ENCODE data around the gene NCOA1.
"Not testable (repeated sequence)": the region's sequence is repeated elsewhere in the genome, so short reads cannot be mapped to it uniquely, and the experiment has no call there.

The NCOA1 gene

DNA sequence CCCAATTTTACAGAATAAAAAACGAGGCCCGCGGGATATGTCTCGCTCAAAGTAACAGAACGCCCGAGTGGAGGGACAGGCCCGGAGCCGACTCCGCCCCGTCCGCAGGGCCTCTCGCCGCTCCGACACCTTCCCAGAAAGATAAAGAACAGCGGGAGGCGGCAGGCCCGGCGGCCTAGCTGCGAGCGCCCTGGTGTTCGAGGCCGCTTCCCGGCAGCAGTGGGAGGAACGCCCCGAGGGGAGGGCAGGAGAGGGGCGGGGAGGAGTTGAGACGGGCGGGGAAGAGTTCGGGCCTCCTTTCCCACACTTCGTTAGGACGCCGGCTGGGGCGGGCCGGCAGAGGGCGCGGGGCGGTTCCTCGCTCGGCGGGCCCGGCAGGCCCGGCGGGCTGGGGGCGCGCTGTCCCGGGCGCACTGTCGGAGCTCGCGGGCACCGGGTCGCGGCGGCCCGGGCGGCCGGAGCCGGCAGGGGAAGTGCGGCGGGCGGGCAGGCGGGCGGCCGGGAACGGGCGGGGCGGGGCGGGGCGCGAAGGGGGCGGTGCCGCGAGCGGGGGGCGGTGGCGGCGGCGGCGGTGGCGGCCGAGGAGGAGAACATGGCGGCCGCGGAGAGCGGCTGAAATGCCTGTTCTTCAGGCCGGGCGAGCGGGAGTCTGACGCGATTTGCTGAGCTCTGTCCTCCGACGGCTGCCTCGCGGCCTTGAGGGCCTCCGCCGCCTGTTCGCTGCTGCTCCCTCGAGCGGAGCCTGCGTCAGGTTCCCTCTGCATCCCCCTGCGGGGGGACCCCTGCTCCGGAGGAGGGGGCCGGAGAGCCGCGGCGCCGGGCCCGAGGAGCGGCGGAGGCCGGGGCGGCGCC, at the start of gene NCOA1:
Gene NCOA1 (plus strand): TSS at position 565 of the 852 bp plus-strand sequence. CDS start 167,424 bp downstream, outside the sequence.
- DNase-seq (ENCODE audit: low read depth in 2 of 2), result peak; percentile 75 to 85

DNA sequence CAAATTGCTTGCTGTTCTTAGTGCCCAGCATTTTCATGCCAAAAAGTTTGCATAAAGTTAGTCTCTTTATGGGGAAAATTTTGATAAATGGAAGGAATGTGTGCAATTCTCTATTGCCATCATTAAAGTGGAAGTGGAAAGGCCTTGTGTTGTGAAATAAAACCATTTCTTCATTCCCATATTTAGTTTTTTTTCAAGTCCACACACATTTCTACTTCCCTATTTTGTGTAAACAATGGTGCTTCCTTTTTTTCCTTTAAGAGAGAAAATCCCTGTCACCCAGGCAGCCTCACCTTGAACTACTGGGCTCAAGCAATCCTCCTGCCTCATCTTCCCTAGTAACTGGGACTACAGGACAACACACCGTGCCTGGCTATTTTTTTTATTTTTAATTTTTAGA, 42.3 kb upstream of the NCOA1 start:
- DNase-seq (ENCODE audit: low read depth in 2 of 2), result no peak

DNA sequence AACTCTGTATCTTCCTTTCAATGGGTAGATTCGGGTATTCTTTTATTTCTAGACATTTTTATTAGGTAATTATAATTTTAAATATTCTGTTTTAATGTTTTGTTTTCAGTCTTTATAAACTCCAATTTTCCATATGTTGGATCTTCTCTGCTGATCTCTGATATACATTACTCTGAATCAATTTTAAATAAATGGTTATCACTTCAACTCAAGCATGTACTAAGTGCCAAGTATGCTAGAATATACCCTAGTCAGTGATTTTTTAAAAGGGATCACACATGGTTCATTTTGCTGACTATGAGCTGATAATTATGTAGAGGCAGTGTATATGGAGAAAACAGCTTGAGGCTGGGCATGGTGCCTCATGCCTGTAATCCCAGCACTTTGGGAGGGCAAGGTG, 41.7 kb upstream of the NCOA1 start:
- DNase-seq (ENCODE audit: low read depth in 2 of 2), result no peak

DNA sequence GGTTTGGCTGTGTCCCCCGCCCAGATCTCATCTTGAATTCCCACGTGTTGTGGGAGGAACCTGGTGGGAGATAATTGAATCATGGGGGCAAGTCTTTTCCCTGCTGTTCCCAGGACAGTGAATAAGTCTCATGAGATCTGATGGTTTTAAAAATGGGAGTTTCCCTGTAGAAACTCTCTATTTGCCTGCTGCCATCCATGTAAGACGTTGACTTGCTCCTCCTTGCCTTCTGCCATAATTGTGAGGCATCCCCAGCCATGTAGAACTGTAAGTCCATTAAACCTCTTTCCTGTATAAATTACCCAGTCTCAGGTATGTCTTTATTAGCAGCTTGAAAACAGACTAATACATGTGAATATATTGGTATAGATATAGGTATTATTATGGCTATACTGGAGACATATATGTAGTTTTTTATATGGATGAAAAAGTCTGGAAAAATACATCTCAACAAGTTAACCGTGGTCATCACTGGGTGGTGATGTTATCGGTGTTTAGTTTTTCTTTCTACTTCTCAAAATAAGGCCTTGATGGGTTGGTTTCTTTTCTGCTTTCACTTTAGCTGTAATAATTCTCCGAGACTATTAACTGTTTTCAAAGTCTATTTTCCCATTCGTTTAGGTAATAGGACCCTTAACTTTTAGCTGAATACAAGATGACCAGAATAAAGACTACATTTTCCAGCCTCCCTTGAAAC, 39.1 kb upstream of the NCOA1 start:
- no peak for DNase-seq (ENCODE audit: low read depth in 2 of 2)

DNA sequence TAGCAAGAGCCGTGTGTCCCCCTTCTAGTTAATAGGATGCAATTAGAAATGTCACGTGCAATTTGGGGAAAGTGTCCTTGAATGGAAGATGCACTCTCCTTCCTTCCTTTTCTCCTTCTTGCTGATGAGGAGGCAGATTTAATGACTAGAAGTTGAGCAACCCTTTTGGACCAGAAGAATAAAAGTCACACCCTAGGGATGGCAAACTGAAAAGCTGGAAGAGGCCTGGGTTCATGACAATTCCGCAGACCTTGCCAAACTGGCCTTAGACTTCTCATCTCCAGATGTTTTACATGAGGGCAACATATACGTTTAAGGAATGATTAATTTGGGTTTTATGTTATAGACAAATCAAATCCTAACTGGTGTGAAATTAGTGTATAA, 38.6 kb upstream of the NCOA1 start:
- no peak for DNase-seq (ENCODE audit: low read depth in 2 of 2)

DNA sequence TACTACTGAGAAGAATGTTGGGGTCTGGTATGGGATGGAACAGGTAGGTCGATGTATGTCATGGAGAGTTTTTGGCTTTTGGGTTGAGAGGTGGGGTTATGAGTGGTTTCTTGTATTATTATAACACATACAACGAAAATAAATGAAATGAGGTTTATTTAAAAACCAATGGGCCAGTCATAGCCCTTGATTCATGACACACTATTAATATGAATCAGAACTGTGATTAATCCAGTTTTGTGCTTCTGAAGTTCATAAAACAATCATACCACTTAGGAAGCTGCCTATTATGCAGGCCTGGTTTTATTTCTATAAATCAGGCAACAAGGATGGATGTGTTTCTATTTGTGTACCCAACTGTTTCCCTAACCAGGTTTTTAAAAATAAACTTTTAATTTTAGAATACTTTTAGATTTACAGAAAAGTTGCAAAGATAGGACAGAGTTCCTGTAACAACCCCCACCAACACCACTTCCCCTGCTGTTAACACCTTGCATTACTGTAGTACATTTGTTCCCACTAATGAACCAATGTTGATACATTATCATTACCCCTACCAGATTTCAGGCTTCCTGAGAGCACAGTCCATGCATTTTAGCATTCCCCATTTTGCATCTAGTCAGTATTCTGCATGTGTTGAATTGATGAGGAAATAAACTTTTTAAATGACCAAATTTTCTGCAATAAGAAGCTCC, 37.5 kb upstream of the NCOA1 start:
- no peak for DNase-seq (ENCODE audit: low read depth in 2 of 2)

DNA sequence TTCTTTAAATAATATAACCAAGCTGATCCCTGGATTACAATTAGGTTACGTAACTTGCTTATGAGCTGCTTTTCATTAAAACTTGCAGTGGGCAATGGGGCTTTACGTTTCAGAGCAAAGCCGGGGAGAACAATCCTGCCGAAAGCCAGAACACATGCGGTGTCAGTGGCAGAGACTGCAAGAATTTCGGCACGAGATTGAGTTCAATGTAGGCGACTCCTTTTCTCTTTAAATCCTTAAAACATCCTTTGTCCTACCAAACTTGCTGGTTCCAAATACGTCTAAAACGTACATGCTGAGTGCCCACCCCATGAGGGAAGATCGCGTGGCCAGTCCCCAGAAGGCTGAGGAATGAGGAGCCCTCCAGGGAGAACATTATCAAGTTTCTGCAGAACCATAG, 36.8 kb upstream of the NCOA1 start:
- DNase-seq (ENCODE audit: low read depth in 2 of 2), result no peak

DNA sequence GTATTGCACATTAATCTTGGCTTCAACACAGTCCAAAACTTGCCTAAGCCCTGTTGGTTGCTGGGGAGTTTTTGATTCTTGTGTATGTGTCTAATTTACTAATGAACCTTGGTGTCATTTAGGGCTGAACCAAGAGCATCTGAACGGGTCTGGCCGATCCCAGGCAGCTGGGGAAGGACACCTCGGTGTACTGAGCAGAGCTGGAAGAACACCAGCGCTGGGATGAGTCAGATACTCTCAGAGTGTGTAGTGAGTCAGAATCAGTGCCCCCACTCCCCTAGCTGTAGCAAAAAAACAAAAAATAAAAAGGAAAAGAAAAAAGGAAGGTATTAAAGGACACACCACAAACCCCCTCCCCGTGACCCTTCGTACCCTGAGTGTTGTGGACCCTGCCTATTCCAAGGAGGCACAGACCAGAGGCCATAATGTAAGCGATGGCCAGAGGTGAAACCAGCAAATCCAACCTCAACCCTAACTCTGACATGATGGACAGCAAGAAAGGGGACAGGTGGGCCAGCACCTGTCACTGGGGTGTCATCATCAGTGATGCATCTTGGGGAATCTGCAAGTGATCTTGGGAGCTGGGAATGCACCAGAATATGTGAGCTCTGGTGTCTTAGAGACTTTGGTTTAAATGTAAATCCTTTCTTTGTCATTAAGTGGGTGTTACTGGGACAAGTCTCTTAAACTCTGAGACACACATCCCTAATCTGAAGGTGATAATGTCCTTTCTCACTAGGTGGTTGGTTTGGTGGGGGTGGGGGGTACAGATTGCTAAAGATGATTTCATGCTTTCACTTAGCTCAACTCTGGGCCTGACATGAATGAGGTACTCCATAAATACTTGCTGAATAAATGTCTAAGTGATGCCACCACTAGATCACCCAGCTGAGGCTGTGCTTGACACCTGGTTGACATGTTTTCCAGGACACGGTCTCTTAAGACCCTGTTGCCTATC, 34.2 kb upstream of the NCOA1 start:
- no peak for DNase-seq (ENCODE audit: low read depth in 2 of 2)

DNA sequence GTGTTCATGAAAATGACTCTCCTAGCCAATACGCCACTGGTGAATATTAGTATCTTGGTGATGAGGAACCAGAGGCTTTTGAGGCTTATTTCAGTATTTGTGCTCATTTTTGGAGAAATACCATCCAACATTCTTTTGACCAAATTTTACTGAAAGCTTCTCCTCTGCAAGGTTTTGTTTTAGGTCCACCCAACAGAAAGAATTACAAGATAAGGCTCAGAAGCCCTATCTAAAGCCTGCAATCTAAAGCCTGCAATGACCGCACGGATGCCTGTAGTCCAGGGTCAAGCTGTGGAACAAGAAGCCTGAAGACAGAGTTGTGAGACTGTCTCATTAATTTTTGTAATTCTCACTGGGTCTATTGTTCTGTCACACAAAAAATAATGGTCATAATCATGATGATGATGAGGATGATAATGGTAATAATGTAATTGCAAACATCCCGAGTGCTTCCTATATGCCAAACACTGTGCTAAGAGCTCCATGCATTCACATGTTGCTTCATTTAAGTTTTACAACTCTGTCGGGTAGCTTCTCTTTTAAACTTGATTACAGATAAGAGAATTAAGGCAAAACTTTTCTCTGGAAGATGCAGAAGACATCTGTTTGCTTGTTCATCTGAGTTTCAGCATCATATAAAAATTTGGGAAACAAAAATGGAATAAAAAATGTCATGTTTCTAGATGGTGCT, 33.2 kb upstream of the NCOA1 start:
- no peak for DNase-seq (ENCODE audit: low read depth in 2 of 2)

DNA sequence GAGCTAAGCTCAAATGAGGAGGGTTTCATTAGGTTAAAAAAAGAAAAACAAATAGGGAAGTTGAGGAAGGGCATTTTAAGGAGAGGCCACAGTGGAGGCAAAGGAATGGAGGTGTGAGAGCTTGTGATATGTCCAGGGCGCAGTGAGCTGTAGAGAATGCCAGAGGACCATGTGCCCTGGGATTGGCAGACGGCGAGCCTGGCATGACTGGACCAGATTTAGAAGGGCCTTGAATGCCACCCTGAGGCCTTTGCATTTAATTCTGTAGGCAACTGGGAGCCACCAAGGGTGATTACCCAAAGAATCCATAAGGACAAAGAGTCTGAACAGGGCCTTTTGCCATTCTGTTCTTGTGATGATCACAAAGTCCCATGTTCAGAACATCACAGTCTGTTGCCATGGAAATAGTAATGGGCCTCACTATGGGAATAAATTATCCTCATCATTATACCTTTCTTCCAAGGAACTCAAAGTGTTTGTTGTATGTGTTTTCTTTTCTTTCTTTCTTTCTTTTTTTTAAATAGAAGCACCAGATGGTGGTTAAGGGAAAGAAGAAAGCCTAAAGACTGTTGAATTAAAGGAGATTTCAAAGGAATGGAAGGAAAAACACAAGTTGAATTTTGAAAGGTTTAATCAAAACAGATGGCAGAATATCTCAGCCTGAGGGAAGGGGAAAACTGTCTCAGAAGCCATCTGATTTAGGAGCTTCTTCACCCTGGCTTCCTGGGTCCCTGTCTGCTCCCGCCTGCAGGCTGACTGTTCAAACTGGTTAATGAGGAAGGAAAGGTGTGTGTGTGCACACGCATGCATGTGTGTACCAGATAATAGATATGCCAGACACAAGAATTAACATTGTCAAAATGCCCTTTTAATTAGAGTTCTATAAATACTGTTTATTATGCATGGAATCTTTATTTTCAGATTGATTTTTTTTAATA, 31.6 kb upstream of the NCOA1 start:
- no peak for DNase-seq (ENCODE audit: low read depth in 2 of 2)

DNA sequence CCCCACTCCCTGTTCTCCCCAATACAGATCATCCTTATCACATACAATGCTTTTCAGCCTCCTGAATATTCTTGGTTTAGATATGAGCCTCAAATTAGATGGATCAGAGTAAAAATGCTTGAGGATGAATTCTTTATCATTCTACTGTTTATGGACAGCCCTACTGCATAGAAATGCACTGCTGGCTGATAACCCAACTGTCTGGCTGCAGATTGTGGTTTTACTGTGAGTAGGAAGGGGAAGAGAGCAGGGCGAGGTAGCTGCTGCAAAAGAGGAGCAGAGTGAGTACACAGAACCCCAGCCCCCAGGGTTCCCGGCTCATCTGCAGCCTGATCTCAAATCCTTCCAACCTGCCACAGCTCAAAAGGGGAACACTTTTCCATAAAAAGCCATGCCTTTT, 29.4 kb upstream of the NCOA1 start:
- no peak for DNase-seq (ENCODE audit: low read depth in 2 of 2)

DNA sequence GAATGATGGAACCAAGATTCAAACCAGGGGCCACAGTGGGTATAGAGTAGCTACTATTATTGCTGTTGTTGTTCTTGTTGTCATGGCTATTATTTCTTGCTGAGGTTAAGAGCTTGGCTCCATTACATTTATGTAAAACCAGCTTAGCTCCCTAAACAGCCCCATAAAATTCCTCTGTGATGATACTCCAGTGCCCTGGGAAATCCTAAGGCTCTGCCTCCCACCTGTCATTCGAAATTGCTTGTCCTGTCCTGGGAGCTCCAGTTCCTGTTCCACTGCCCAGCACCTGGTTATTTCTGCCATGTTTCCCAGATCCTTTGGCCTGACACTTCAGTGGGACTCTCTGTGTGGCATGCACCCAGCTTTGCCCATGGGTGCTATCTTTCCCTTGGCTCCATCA, 27.8 kb upstream of the NCOA1 start:
- DNase-seq (ENCODE audit: low read depth in 2 of 2), result no peak

DNA sequence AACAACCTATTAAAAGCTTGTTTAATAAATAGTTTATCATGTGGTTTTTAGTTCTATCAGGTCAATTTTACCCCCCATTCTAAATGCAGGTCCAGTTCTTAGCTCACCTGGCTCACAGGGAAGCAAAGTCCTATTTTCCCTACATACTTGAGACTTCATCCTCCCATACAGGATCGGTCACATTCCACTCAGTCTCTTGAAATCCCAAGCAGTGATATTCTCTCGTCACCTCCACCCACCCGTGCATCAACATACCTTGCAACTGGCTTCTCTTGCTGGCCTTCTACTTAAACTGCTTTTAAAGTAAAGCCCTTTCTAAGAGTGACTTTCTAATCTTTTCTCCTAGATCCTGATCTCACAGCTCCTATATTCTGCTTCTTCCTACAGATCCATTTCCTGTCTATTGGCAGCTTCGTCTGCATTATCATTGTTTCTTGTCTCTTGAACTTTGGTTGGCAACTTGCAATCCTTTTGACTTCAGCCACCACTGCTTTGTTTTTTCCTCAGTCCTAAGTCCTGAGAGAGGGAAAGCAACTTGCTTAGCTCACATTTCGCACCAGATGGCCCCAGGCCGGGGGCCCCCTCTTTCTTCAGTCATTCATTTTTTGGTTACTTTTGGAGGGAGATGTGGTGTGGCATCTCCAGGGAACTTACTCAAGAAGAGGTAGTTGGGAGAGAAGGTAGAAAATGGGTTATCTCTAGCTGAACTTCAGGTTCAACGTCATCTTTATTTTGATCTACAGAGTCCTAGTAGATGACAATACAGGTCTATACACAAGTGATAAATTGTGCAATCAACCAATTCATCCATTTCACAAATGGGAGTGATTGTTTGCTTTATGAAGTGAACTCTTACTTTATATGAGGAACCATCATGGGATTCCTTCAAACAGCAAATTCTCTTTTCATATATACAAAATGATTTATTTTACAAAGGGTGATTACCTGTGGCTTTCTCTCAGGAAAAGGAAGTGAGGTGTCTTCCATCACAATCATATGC, 23.9 kb upstream of the NCOA1 start:
- DNase-seq (ENCODE audit: low read depth in 2 of 2), result no peak

DNA sequence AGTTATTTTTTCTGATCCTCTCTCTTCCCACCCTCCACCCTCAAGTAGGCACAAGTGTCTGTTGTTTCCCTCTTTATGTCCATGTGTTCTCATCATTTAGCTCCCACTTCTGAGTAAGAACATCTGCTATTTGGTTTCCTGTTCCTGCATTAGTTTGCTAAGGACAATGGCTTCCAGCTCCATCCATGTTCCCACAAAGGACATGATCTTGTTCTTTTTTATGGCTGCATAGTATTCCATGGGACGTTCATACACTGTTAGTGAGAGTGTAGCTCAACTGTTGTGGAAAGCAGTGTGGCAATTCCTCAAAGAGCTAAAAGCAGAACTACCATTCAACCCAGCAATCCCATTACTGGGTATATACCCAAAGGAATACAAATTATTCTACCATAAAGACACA, 22.6 kb upstream of the NCOA1 start:
- DNase-seq (ENCODE audit: low read depth in 2 of 2), result not testable (repeated sequence)

DNA sequence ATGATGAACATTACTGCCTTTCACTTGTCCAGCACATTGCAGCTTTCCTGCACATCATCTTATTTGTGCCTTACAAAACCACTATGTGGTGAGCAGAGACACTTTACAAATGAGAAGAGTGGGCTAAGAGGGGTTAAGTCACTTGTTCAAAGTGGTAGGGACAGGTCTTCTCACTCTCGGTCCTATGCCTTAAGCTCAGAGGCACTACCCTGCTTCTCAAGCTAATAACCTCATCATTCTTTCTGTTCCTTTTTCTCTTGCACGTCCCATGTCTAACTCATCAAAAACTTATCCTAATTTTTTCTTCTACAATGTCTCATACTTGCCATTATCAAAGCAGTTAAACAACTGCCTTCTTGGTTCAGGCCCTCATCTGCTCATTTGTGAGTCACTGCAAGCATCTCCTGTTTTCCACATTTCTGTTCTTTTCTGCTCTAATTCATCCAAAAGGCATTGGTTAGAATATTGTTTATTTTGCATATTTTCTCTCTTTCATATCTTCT, 21.9 kb upstream of the NCOA1 start:
- DNase-seq (ENCODE audit: low read depth in 2 of 2), result no peak

DNA sequence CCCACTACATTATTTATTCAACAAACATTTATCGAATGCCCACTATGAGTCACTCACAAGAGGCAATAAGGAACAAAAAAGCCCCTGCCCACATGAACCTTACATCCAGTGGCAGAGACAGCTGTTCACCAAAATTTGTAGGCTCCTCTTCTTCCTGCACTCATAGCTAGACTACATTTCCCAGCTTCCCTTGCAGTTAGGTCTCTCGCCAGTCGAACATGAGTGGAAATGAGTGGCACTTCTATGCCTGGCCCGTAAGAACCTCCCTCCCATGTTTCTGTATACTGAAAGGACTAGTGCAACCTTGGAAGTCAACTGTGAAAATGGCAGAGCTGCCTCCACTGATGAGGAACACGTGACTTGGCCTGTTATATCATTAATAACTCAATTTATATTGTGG, 19.4 kb upstream of the NCOA1 start:
- DNase-seq (ENCODE audit: low read depth in 2 of 2), result no peak

DNA sequence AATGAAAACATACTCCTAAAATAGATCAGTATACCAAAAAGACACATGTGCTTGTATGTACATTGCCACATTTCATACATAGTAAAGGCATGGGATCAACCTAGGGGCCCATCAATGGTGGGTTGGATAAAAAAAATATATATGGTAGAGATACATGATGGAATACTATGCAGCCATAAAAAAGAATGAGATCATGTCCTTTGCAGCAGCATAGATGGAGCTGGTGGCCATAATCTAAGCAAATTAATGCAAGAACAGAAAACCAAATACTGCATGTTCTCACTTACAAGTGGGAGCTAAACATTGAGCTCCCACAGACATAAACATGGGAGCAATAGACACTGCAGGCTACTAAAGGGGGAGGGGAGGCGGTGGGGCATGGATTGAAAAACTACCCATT, 18.6 kb upstream of the NCOA1 start:
- DNase-seq (ENCODE audit: low read depth in 2 of 2), result no peak

DNA sequence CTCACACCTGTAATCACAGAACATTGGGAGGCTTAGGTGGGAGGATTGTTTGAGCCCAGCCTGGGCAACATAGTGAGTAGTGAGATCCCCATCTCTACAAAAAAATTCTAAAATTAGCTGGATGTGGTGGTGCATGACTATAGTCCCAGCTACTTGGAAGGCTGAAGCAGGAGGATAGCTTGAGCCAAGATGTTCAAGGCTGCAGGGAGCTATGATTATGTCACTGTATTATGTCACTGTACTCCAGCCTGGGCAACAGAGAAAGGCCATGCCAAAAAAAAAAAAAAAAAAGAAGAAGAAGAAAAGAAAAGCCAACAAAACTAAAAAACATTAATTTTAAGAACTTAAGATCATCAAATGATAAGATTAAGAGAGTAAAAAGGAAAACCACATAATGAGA, 17.4 kb upstream of the NCOA1 start:
- DNase-seq (ENCODE audit: low read depth in 2 of 2), result no peak
